Gastrocnemius medialis (tissue), 4 donors: Measurements from ENCODE around the gene PMAIP1. TPM values are rescaled to one million over a fixed set of nuclear protein-coding genes. Genes with fewer than 3 reads are reported as not detected.

Source experiments
- ATAC-seq, 2 donors: fragments of 150-250 bp; one replicate each; pipeline ENCODE4 v1.9.1; 2016
- DNase-seq, 2 donors: peaks; one replicate each; pipeline ENCODE4 v3.0.0-alpha.2; 2019
- H3K27ac ChIP-seq, 4 donors: fragments of 200-600 bp; sonication (generic); 1 replicate in 1 of 4; 2 replicates in 3 of 4; pipeline ENCODE4 v1.5.1; 2016 to 2018; ENCODE audit warnings: mild to moderate bottlenecking in 2 of 4, moderate library complexity in 1 of 4
- H3K27me3 ChIP-seq, 3 donors: fragments of 200-600 bp; sonication (generic) in 2 of 3; 1 replicate in 1 of 3; 2 replicates in 2 of 3; pipeline versions ENCODE4 v1.5.1 to v1.6.0; 2016 to 2019; ENCODE audit warnings: mild to moderate bottlenecking in 1 of 3, moderate library complexity in 1 of 3
- H3K36me3 ChIP-seq, 2 donors: fragments of 200-600 bp; sonication (generic) in 1 of 2; one replicate each; pipeline ENCODE4 v1.5.1; 2017 to 2018
- H3K4me1 ChIP-seq, 2 donors: fragments of 200-600 bp; sonication (generic) in 1 of 2; one replicate each; pipeline ENCODE4 v1.5.1; 2016 to 2017; ENCODE audit warnings: mild to moderate bottlenecking in 2 of 2
- H3K4me3 ChIP-seq, 4 donors: fragments of 200-600 bp; sonication (generic) in 3 of 4; 1 replicate in 1 of 4; 2 replicates in 3 of 4; pipeline ENCODE4 v1.5.1; 2016 to 2019; ENCODE audit warnings: mild to moderate bottlenecking in 2 of 4
- H3K9me3 ChIP-seq, 3 donors: fragments of 200-600 bp; sonication (generic) in 2 of 3; 1 replicate in 1 of 3; 2 replicates in 2 of 3; pipeline ENCODE4 v1.5.1; 2016 to 2019
- POLR2A ChIP-seq, 2 donors: fragments of 450-650 bp; IDR thresholded peaks; one replicate each; pipeline ENCODE4 v1.6.1; 2017; ENCODE audit warnings: antibody characterized with exemption in 2 of 2, mild to moderate bottlenecking in 2 of 2, moderate library complexity in 2 of 2
- in situ Hi-C, 4 donors: fragments of 200-750 bp; cut with MboI; loops; one replicate each; pipeline versions ENCODE4 v1.15.0 to v1.8.0; 2017; ENCODE audit warnings: low sequenced_read_pairs in 4 of 4
- intact Hi-C: fragments of 100-400 bp; cut with DNase I; formaldehyde crosslinking; loops from one replicate; pipeline ENCODE4 v1.15.1; 2023; ENCODE audit warnings: low total_unique reads
- total RNA-seq, 4 donors: library from RNA; depleted of rRNA; stranded (reverse); fragments of >200 nt; gene quantifications; one replicate each; pipeline versions ENCODE4 v1.1.0 to v1.2.3, GENCODE V29; 2016
- TF ChIP-seq, protein P1 (sequence below), 5 experiments: fragments of 450-650 bp in 3 of 5; fragments of 200-600 bp in 2 of 5; sonication (generic) in 2 of 5; IDR thresholded peaks in 4 of 5; conservative IDR thresholded peaks in 1 of 5; 1 replicate in 4 of 5; 2 replicates in 1 of 5; pipeline ENCODE4 v1.5.1; 2016 to 2019; ENCODE audit warnings: antibody characterized with exemption in 5 of 5, mild to moderate bottlenecking in 3 of 5, moderate library complexity in 3 of 5

Gene PMAIP1
- total RNA-seq, 4 donors from 2014 or later, result 0.27 to 1.7 (median 1.2) TPM; not detected in 1

DNA sequence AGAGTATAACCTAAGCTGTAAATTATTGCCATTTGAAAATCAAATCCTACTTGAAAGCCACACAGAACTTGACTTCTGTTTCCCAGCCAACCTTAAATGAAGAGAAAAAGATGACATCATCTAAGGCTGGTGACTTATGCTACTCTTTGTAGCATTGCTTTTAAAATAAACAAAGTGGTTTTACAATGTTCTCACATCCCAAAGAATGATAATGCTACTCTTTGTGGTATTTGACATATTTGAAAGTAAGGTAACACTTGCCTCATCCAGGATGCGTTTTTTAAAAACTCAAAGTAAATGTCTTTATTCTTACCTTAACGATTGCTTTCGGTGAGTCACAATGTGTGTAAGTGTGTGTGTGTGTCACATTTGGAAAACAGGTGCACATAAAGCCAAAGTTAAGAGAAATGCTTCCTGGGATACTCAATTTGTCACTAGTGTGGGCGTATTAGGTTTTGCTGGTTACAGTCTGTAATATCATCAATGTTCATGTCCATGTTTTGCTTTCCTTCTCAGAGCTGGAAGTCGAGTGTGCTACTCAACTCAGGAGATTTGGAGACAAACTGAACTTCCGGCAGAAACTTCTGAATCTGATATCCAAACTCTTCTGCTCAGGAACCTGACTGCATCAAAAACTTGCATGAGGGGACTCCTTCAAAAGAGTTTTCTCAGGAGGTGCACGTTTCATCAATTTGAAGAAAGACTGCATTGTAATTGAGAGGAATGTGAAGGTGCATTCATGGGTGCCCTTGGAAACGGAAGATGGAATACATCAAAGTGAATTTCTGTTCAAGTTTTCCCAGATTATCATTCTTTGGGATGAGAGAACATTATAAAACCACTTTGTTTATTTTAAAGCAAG lies 2.6 kb downstream of the PMAIP1 start:
- TF ChIP-seq, protein P1, sequence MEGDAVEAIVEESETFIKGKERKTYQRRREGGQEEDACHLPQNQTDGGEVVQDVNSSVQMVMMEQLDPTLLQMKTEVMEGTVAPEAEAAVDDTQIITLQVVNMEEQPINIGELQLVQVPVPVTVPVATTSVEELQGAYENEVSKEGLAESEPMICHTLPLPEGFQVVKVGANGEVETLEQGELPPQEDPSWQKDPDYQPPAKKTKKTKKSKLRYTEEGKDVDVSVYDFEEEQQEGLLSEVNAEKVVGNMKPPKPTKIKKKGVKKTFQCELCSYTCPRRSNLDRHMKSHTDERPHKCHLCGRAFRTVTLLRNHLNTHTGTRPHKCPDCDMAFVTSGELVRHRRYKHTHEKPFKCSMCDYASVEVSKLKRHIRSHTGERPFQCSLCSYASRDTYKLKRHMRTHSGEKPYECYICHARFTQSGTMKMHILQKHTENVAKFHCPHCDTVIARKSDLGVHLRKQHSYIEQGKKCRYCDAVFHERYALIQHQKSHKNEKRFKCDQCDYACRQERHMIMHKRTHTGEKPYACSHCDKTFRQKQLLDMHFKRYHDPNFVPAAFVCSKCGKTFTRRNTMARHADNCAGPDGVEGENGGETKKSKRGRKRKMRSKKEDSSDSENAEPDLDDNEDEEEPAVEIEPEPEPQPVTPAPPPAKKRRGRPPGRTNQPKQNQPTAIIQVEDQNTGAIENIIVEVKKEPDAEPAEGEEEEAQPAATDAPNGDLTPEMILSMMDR (IDR thresholded peaks at IDR 0.05 in 4 of 5, conservative IDR thresholded peaks at IDR 0.05 in 1 of 5), result no peak
- no peak for TF ChIP-seq POLR2A (IDR thresholded peaks at IDR 0.05)
- intact Hi-C loops, result no loop called here
- Histone ChIP-seq H3K27me3 (peaks cover 21 to 37% (median 23%) of the 10 kb centered on the region in 3 donors), H3K27ac (no peak overlapping the region), H3K36me3 (no peaks in the 10 kb centered on the region), H3K4me3 (no peak overlapping the region), H3K9me3 (no peaks in the 10 kb centered on the region), H3K4me1 (peaks cover 7 to 15% of the 10 kb centered on the region in 2 donors)
- ATAC-seq (no peak), DNase-seq (no peak)
- in situ Hi-C loops, result no loop called here

GRCh38 chr18:59902993-59903610 lies 3.3 kb downstream of the PMAIP1 start:
- Histone ChIP-seq H3K9me3 (no peaks in the 10 kb centered on the region), H3K4me1 (peaks cover 7 to 15% of the 10 kb centered on the region in 2 donors), H3K36me3 (no peaks in the 10 kb centered on the region), H3K27ac (no peak overlapping the region), H3K27me3 (peaks cover 21 to 37% (median 23%) of the 10 kb centered on the region in 3 donors), H3K4me3 (no peak overlapping the region)
- intact Hi-C loops (no loop called here), in situ Hi-C loops (no loop called here)
- DNase-seq (no peak), ATAC-seq (no peak)
- TF ChIP-seq, protein P1 (IDR thresholded peaks at IDR 0.05 in 4 of 5, conservative IDR thresholded peaks at IDR 0.05 in 1 of 5), result no peak
- no peak for TF ChIP-seq POLR2A (IDR thresholded peaks at IDR 0.05)

DNA sequence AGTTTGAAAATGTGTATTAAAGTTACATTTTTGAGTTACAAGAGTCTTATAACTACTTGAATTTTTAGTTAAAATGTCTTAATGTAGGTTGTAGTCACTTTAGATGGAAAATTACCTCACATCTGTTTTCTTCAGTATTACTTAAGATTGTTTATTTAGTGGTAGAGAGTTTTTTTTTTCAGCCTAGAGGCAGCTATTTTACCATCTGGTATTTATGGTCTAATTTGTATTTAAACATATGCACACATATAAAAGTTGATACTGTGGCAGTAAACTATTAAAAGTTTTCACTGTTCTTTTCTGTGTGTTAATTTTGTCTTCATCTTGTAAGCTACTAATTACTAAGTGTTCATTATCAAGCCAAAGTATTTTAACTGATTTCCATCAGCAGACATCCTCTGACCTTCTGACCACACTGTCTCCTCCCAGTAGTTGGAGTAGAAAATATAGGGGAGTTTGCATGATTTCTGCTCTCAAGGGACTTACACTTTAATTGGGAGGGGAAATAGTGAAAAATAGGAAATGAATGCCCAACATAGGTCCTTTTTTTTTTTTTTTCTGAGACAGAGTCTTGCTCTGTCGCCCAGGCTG lies 4.3 kb downstream of the PMAIP1 start:
- peaks cover 21 to 37% (median 23%) of the 10 kb centered on the region in 3 donors for H3K27me3 ChIP-seq
- in situ Hi-C loops, result no loop called here
- no peak for TF ChIP-seq POLR2A (IDR thresholded peaks at IDR 0.05)
- no peak overlapping the region for H3K4me3 ChIP-seq
- ATAC-seq, result no peak
- intact Hi-C loops, result no loop called here
- H3K36me3 ChIP-seq, result no peaks in the 10 kb centered on the region
- H3K4me1 ChIP-seq, result peaks cover 7 to 15% of the 10 kb centered on the region in 2 donors
- peak overlapping the region; percentile 29 to 58 (median 34) for H3K27ac ChIP-seq
- DNase-seq, result no peak
- H3K9me3 ChIP-seq, result no peaks in the 10 kb centered on the region

GRCh38 chr18:59905686-59906091 lies 5.9 kb downstream of the PMAIP1 start:
- Histone ChIP-seq H3K4me1 (peaks cover 0 to 15% of the 10 kb centered on the region in 2 donors), H3K27ac (no peak overlapping the region), H3K4me3 (no peak overlapping the region), H3K27me3 (peaks cover 16 to 25% (median 19%) of the 10 kb centered on the region in 3 donors), H3K36me3 (no peaks in the 10 kb centered on the region), H3K9me3 (no peaks in the 10 kb centered on the region)
- no peak for TF ChIP-seq POLR2A (IDR thresholded peaks at IDR 0.05)
- TF ChIP-seq, protein P1 (IDR thresholded peaks at IDR 0.05 in 4 of 5, conservative IDR thresholded peaks at IDR 0.05 in 1 of 5), result no peak
- no peak for ATAC-seq
- in situ Hi-C loops, result no loop called here
- intact Hi-C loops, result no loop called here
- no peak for DNase-seq

- in situ Hi-C loops, result no loop called here
- Histone ChIP-seq H3K9me3 (no peaks in the 10 kb centered on the region), H3K27me3 (peaks cover 11 to 19% (median 14%) of the 10 kb centered on the region in 3 donors), H3K27ac (no peak overlapping the region), H3K4me1 (peaks cover 0 to 10% of the 10 kb centered on the region in 2 donors), H3K4me3 (no peak overlapping the region), H3K36me3 (no peaks in the 10 kb centered on the region)
- TF ChIP-seq POLR2A (IDR thresholded peaks at IDR 0.05), result no peak
- TF ChIP-seq, protein P1 (IDR thresholded peaks at IDR 0.05 in 4 of 5, conservative IDR thresholded peaks at IDR 0.05 in 1 of 5), result no peak
- DNase-seq (no peak), ATAC-seq (no peak)
- intact Hi-C loops, result no loop called here
Measured at GRCh38 chr18:59906203-59906602, 6.4 kb downstream of the PMAIP1 start.
